ENCODE data around the gene SMPD3.

- no peak for TF ChIP-seq POLR2A (IDR thresholded peaks at IDR 0.05)
- TF ChIP-seq CTCF (IDR thresholded peaks at IDR 0.05 in 4 of 5, conservative IDR thresholded peaks at IDR 0.05 in 1 of 5): no peak
Observed at GRCh38 chr16:68344252-68344651, 104.1 kb downstream of the SMPD3 start.

Measured in gastrocnemius medialis (tissue), 4 donors.